ENCODE data around the gene NGRN.

NGRN gene

GRCh38 chr15:90264671-90265070 lies 801 bp upstream of the NGRN start:
- H3K9ac ChIP-seq (ENCODE audit: low read length), result peak overlapping the region; percentile 81
- H3K27me3 ChIP-seq (ENCODE audit: low read length), result no peaks in the 10 kb centered on the region
- H3K4me3 ChIP-seq (ENCODE audit: insufficient read depth, low read length, poor library complexity, severe bottlenecking), result peak overlapping the region; percentile 68
- peak overlapping the region; percentile 68; the same call in 1 of the 2 replicates for H3K27ac ChIP-seq (ENCODE audit: low read depth, low read length)
- peaks cover 8% of the 10 kb centered on the region; the same call in 1 of the 2 replicates for H4K20me1 ChIP-seq (ENCODE audit: low read depth, low read length)
- peak overlapping the region; percentile 94 for H3K4me2 ChIP-seq (ENCODE audit: low read depth, low read length, poor library complexity, severe bottlenecking)
- no peaks in the 10 kb centered on the region for H3K9me3 ChIP-seq (ENCODE audit: insufficient read depth, low read length)
- H3K9me2 ChIP-seq (replicated peaks; ENCODE audit: insufficient read depth, low read length), result no peaks in the 10 kb centered on the region
- H3K79me2 ChIP-seq (ENCODE audit: insufficient read depth, low read length), result peaks cover 34% of the 10 kb centered on the region
- peak overlapping the region; percentile 76 for H2AFZ ChIP-seq (ENCODE audit: low read depth, low read length, severe bottlenecking)
- peaks cover 15% of the 10 kb centered on the region for H3K36me3 ChIP-seq (ENCODE audit: low read length)
- no peaks in the 10 kb centered on the region for H3F3A ChIP-seq (ENCODE audit: insufficient read depth)
- TF ChIP-seq, protein P1, sequence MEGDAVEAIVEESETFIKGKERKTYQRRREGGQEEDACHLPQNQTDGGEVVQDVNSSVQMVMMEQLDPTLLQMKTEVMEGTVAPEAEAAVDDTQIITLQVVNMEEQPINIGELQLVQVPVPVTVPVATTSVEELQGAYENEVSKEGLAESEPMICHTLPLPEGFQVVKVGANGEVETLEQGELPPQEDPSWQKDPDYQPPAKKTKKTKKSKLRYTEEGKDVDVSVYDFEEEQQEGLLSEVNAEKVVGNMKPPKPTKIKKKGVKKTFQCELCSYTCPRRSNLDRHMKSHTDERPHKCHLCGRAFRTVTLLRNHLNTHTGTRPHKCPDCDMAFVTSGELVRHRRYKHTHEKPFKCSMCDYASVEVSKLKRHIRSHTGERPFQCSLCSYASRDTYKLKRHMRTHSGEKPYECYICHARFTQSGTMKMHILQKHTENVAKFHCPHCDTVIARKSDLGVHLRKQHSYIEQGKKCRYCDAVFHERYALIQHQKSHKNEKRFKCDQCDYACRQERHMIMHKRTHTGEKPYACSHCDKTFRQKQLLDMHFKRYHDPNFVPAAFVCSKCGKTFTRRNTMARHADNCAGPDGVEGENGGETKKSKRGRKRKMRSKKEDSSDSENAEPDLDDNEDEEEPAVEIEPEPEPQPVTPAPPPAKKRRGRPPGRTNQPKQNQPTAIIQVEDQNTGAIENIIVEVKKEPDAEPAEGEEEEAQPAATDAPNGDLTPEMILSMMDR (IDR thresholded peaks at IDR 0.05; ENCODE audit: insufficient read depth, low read length, poor library complexity, severe bottlenecking), result no peak
- no peak for TF ChIP-seq EZH2phosphoT487 (conservative IDR thresholded peaks at IDR 0.05; ENCODE audit: low read length)

DNA sequence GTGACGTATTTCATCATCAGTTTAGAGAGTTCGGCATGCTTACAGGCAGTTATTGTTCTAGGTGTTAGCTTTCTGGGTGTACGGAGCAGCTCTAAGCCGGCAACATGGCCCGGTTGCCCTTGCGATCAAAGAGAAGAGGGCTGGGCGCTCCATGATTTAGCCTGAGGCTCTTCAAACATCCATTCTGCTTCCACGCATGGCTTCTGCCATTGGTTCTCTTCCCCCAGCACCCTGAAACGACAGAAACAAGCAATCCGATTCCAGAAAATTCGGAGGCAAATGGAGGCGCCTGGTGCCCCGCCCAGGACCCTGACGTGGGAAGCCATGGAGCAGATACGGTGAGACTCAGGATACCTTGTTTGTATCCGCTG lies 574 bp downstream of the NGRN start:
- Histone ChIP-seq H4K20me1 (ENCODE audit: low read depth, low read length) (peaks cover 8% of the 10 kb centered on the region; the same call in 1 of the 2 replicates), H3K79me2 (ENCODE audit: insufficient read depth, low read length) (peaks cover 47% of the 10 kb centered on the region), H3K36me3 (ENCODE audit: low read length) (peaks cover 19% of the 10 kb centered on the region), H3K27ac (ENCODE audit: low read depth, low read length) (peak overlapping the region; percentile 68), H3K4me2 (ENCODE audit: low read depth, low read length, poor library complexity, severe bottlenecking) (peak overlapping the region; percentile 94), H2AFZ (ENCODE audit: low read depth, low read length, severe bottlenecking) (peak overlapping the region; percentile 76), H3K9me2 (replicated peaks; ENCODE audit: insufficient read depth, low read length) (no peaks in the 10 kb centered on the region), H3K9ac (ENCODE audit: low read length) (peak overlapping the region; percentile 81), H3K4me3 (ENCODE audit: insufficient read depth, low read length, poor library complexity, severe bottlenecking) (peak overlapping the region; percentile 68), H3K27me3 (ENCODE audit: low read length) (no peaks in the 10 kb centered on the region), H3F3A (ENCODE audit: insufficient read depth) (no peaks in the 10 kb centered on the region), H3K9me3 (ENCODE audit: insufficient read depth, low read length) (no peaks in the 10 kb centered on the region)
- TF ChIP-seq, protein P1 (IDR thresholded peaks at IDR 0.05; ENCODE audit: insufficient read depth, low read length, poor library complexity, severe bottlenecking), result no peak
- no peak for TF ChIP-seq EZH2phosphoT487 (conservative IDR thresholded peaks at IDR 0.05; ENCODE audit: low read length)

GRCh38 chr15:90266485-90266884 lies 1.0 kb downstream of the NGRN start:
- H3K27ac ChIP-seq (ENCODE audit: low read depth, low read length), result peak overlapping the region; percentile 68
- no peaks in the 10 kb centered on the region for H3K9me2 ChIP-seq (replicated peaks; ENCODE audit: insufficient read depth, low read length)
- H3K27me3 ChIP-seq (ENCODE audit: low read length), result no peaks in the 10 kb centered on the region
- no peaks in the 10 kb centered on the region for H3F3A ChIP-seq (ENCODE audit: insufficient read depth)
- H3K9ac ChIP-seq (ENCODE audit: low read length), result peak overlapping the region; percentile 81
- H3K4me2 ChIP-seq (ENCODE audit: low read depth, low read length, poor library complexity, severe bottlenecking), result peak overlapping the region; percentile 94
- peaks cover 8% of the 10 kb centered on the region; the same call in 1 of the 2 replicates for H4K20me1 ChIP-seq (ENCODE audit: low read depth, low read length)
- peaks cover 22% of the 10 kb centered on the region for H3K36me3 ChIP-seq (ENCODE audit: low read length)
- peaks cover 52% of the 10 kb centered on the region for H3K79me2 ChIP-seq (ENCODE audit: insufficient read depth, low read length)
- TF ChIP-seq, protein P1 (IDR thresholded peaks at IDR 0.05; ENCODE audit: insufficient read depth, low read length, poor library complexity, severe bottlenecking), result no peak
- no peak for TF ChIP-seq EZH2phosphoT487 (conservative IDR thresholded peaks at IDR 0.05; ENCODE audit: low read length)
- H2AFZ ChIP-seq (ENCODE audit: low read depth, low read length, severe bottlenecking), result peak overlapping the region; percentile 76
- H3K9me3 ChIP-seq (ENCODE audit: insufficient read depth, low read length), result no peaks in the 10 kb centered on the region
- peak overlapping the region; percentile 68 for H3K4me3 ChIP-seq (ENCODE audit: insufficient read depth, low read length, poor library complexity, severe bottlenecking)

Data from SU-DHL-6 (cell line).